H1 (cell line): ENCODE measurements around the gene ANO2. TPM values are rescaled to one million over a fixed set of nuclear protein-coding genes. Genes with fewer than 3 reads are reported as not detected.

Source experiments
- CTCF ChIA-PET: fragments of 300-600 bp; sonication (Branson Sonifier 250); formaldehyde crosslinking; loops from one replicate; lab custom pipeline; 2021; ENCODE audit not compliant: partially characterized antibody; lab: Charles Lee
- POLR2A ChIA-PET: fragments of 300-600 bp; sonication (Branson Sonifier 250); formaldehyde crosslinking; loops from one replicate; lab custom pipeline; 2021; ENCODE audit warnings: inconsistent platforms; ENCODE audit not compliant: partially characterized antibody; lab: Charles Lee
- DNase-seq, 2 experiments: peaks; one replicate each; pipeline versions ENCODE4 v3.0.0 to v3.0.0-alpha.2; 2010 to 2022; ENCODE audit warnings: low spot score in 2 of 2, low read depth in 1 of 2, mixed read lengths in 1 of 2
- FAIRE-seq: peaks from 2 replicates; lab custom pipeline; 2011; peaks lifted over from hg19 to GRCh38; lab: Jason Lieb, UNC
- H2AFZ ChIP-seq: 2 replicates; pipeline ENCODE4 v1.8.1; 2012; ENCODE audit warnings: low read length, inconsistent platforms
- H2AK5ac ChIP-seq: 2 replicates; pipeline ENCODE4 v1.6.1; 2013; ENCODE audit warnings: low read depth, low read length
- H2BK120ac ChIP-seq: replicated peaks from 2 replicates; pipeline ENCODE3; 2013; ENCODE audit warnings: low read depth, low read length, inconsistent platforms
- H2BK12ac ChIP-seq: 2 replicates; pipeline ENCODE4 v1.6.1; 2013; ENCODE audit warnings: low read depth, low read length
- H2BK15ac ChIP-seq: 2 replicates; pipeline ENCODE4 v1.6.1; 2013; ENCODE audit warnings: low read length
- H2BK20ac ChIP-seq: 2 replicates; pipeline ENCODE4 v1.6.1; 2013; ENCODE audit warnings: low read length
- H2BK5ac ChIP-seq: 2 replicates; pipeline ENCODE4 v1.6.1; 2013; ENCODE audit warnings: low read depth, low read length
- H3K14ac ChIP-seq: 2 replicates; pipeline ENCODE4 v1.6.1; 2013; ENCODE audit warnings: inconsistent platforms; ENCODE audit not compliant: insufficient read length
- H3K18ac ChIP-seq: 2 replicates; pipeline ENCODE4 v1.6.1; 2013; ENCODE audit warnings: low read length; ENCODE audit errors: extremely low read depth
- H3K23ac ChIP-seq: 2 replicates; pipeline ENCODE4 v1.6.1; 2013; ENCODE audit warnings: inconsistent platforms; ENCODE audit not compliant: insufficient read length
- H3K23me2 ChIP-seq: 2 replicates; pipeline ENCODE4 v1.6.1; 2013; ENCODE audit warnings: low read depth, low read length
- H3K27ac ChIP-seq: 2 replicates; pipeline ENCODE4 v1.6.1; 2011; ENCODE audit warnings: low read depth, low read length, inconsistent platforms
- H3K27me3 ChIP-seq, 4 experiments: replicated peaks in 1 of 4; 1 replicate in 1 of 4; 2 replicates in 3 of 4; pipeline versions ENCODE4 v1.6.1 to v1.8.1; 2011 to 2013; ENCODE audit warnings: low read length in 3 of 4, mild to moderate bottlenecking in 3 of 4, inconsistent platforms in 2 of 4, mixed read lengths in 2 of 4, moderate library complexity in 1 of 4; ENCODE audit not compliant: control insufficient read depth in 3 of 4, insufficient read depth in 3 of 4; ENCODE audit errors: extremely low read depth in 1 of 4
- H3K36me3 ChIP-seq, 4 experiments: 2 replicates each; pipeline versions ENCODE4 v1.6.1 to v1.8.1; 2011 to 2013; ENCODE audit warnings: mild to moderate bottlenecking in 4 of 4, low read length in 3 of 4, moderate library complexity in 2 of 4, control low read depth in 1 of 4, inconsistent platforms in 1 of 4; ENCODE audit not compliant: insufficient read depth in 4 of 4, control insufficient read depth in 2 of 4
- H3K4ac ChIP-seq: replicated peaks from 2 replicates; pipeline ENCODE3; 2013; ENCODE audit warnings: low read length, low read depth, mixed read lengths, inconsistent platforms; ENCODE audit not compliant: insufficient read length
- H3K4me1 ChIP-seq, 4 experiments: replicated peaks in 1 of 4; 1 replicate in 1 of 4; 2 replicates in 3 of 4; pipeline versions ENCODE4 v1.6.1 to v1.8.1; 2011 to 2013; ENCODE audit warnings: low read length in 3 of 4, inconsistent platforms in 2 of 4, mixed read lengths in 1 of 4; ENCODE audit not compliant: insufficient read depth in 4 of 4, control insufficient read depth in 3 of 4
- H3K4me2 ChIP-seq, 2 experiments: 2 replicates each; pipeline versions ENCODE4 v1.6.1 to v1.8.1; 2011 to 2013; ENCODE audit warnings: low read depth in 2 of 2, low read length in 2 of 2, control low read depth in 1 of 2, inconsistent platforms in 1 of 2, mild to moderate bottlenecking in 1 of 2; ENCODE audit not compliant: insufficient read depth in 1 of 2
- H3K4me3 ChIP-seq, 4 experiments: fragments of 200-600, 300-600 bp in 1 of 4; sonication (generic), shearing (Covaris generic), sonication (Bioruptor Twin) in 1 of 4; 2 replicates each; pipeline versions ENCODE4 v1.5.1 to v1.8.1; 2011 to 2016; ENCODE audit warnings: low read length in 4 of 4, low read depth in 3 of 4, control low read depth in 2 of 4, inconsistent platforms in 2 of 4, mild to moderate bottlenecking in 2 of 4, mixed read lengths in 1 of 4, moderate library complexity in 1 of 4; ENCODE audit not compliant: insufficient read depth in 2 of 4; ENCODE audit errors: extremely low read depth in 1 of 4
- H3K56ac ChIP-seq: replicated peaks from 2 replicates; pipeline ENCODE3; 2013; ENCODE audit warnings: low read depth, mild to moderate bottlenecking, mixed read lengths, low read length, inconsistent platforms; ENCODE audit not compliant: insufficient read length
- H3K79me1 ChIP-seq: 2 replicates; pipeline ENCODE4 v1.6.1; 2013; ENCODE audit warnings: low read depth, low read length, control low read depth
- H3K79me2 ChIP-seq, 2 experiments: 2 replicates each; pipeline versions ENCODE4 v1.6.1 to v1.8.1; 2012 to 2013; ENCODE audit warnings: low read length in 2 of 2, mild to moderate bottlenecking in 2 of 2, inconsistent platforms in 1 of 2; ENCODE audit not compliant: insufficient read depth in 2 of 2, control insufficient read depth in 1 of 2
- H3K9ac ChIP-seq, 4 experiments: replicated peaks in 1 of 4; 1 replicate in 1 of 4; 2 replicates in 3 of 4; pipeline versions ENCODE4 v1.6.1 to v1.8.1; 2011 to 2013; ENCODE audit warnings: low read depth in 3 of 4, low read length in 3 of 4, control low read depth in 2 of 4, mild to moderate bottlenecking in 2 of 4, moderate library complexity in 2 of 4, inconsistent platforms in 1 of 4; ENCODE audit errors: extremely low read depth in 1 of 4
- H3K9me3 ChIP-seq, 2 experiments: 2 replicates each; pipeline versions ENCODE4 v1.6.1 to v1.8.1; 2012 to 2013; ENCODE audit warnings: mild to moderate bottlenecking in 2 of 2, moderate library complexity in 2 of 2, control low read depth in 1 of 2, inconsistent platforms in 1 of 2, low read depth in 1 of 2, low read length in 1 of 2, mixed read lengths in 1 of 2; ENCODE audit not compliant: insufficient read depth in 2 of 2
- H4K20me1 ChIP-seq, 2 experiments: replicated peaks in 1 of 2; 2 replicates each; pipeline versions ENCODE3 to v1.8.1; 2011 to 2013; ENCODE audit warnings: inconsistent platforms in 2 of 2, low read length in 2 of 2, mild to moderate bottlenecking in 1 of 2; ENCODE audit not compliant: insufficient read depth in 2 of 2, control insufficient read depth in 1 of 2
- H4K5ac ChIP-seq: 2 replicates; pipeline ENCODE4 v1.6.1; 2013; ENCODE audit warnings: low read length, low read depth, mixed read lengths, inconsistent platforms; ENCODE audit not compliant: insufficient read length
- H4K8ac ChIP-seq: 2 replicates; pipeline ENCODE4 v1.8.0; 2013; ENCODE audit warnings: mild to moderate bottlenecking, moderate library complexity, low read length, inconsistent platforms; ENCODE audit not compliant: insufficient read depth; ENCODE audit errors: extremely low read depth
- H4K91ac ChIP-seq: replicated peaks from 2 replicates; pipeline ENCODE3; 2013; ENCODE audit warnings: low read length, mixed read lengths, inconsistent platforms; ENCODE audit not compliant: insufficient read length
- ATF2 ChIP-seq: IDR thresholded peaks from 2 replicates; pipeline ENCODE4 v1.6.1; 2012; ENCODE audit warnings: low read length, inconsistent platforms
- ATF3 ChIP-seq: IDR thresholded peaks from 2 replicates; pipeline ENCODE4 v1.6.1; 2011; ENCODE audit warnings: low read depth, mild to moderate bottlenecking, low read length; ENCODE audit not compliant: insufficient read depth
- GABPA ChIP-seq: IDR thresholded peaks from 2 replicates; pipeline ENCODE4 v1.6.1; 2011; ENCODE audit warnings: mild to moderate bottlenecking, low read length, moderate library complexity, borderline replicate concordance; ENCODE audit not compliant: insufficient read depth
- GTF2F1 ChIP-seq: IDR thresholded peaks from 2 replicates; pipeline ENCODE4 v1.6.1; 2012; ENCODE audit warnings: low read depth, low read length, improper control_type of control experiment, borderline replicate concordance
- MAX ChIP-seq: IDR thresholded peaks from 2 replicates; pipeline ENCODE4 v1.6.1; 2012; ENCODE audit warnings: inconsistent platforms
- SIX5 ChIP-seq: IDR thresholded peaks from 2 replicates; pipeline ENCODE4 v1.6.1; 2011; ENCODE audit warnings: mild to moderate bottlenecking, low read depth, low read length
- polyA plus RNA-seq, 7 experiments: library from polyadenylated mRNA; depleted of rRNA in 3 of 7; stranded (reverse) in 5 of 7; unstranded in 2 of 7; fragments of >200 nt in 5 of 7; fragments of 200-250 nt in 2 of 7; gene quantifications; 1 replicate in 5 of 7; 2 replicates in 1 of 7; 4 replicates in 1 of 7; pipeline versions ENCODE4 v1.2.1 to v1.2.3, GENCODE V29; 2011 to 2013; ENCODE audit warnings: missing spikeins in 2 of 7, mixed read lengths in 2 of 7
- total RNA-seq: library from RNA; stranded (reverse); fragmentation: NEBNext Ultra II Directional; extraction: Animal tissue kit (Norgen Biotek cat#: 25700); gene quantifications from 2 replicates; pipeline ENCODE4 v1.2.1, GENCODE V29; 2021

ANO2 gene
- total and polyA plus RNA-seq, 2 of the 8 experiments (the other 6 are each of a cell fraction or from before 2014, with no cell fraction given), result 1.9 to 5.5 TPM

GRCh38 chr12:5778821-5779220 lies 166.2 kb downstream of the ANO2 start:
- FAIRE-seq, result no peak

More at GRCh38 chr12:5778821-5779220, 166.2 kb downstream of the ANO2 start:
- no peak overlapping the region for H3K4me3 ChIP-seq
- H3K79me2 ChIP-seq, result no peaks in the 10 kb centered on the region
- H2BK12ac ChIP-seq, result no peak overlapping the region
- H4K20me1 ChIP-seq, result no peaks in the 10 kb centered on the region
- no peaks in the 10 kb centered on the region for H3K27me3 ChIP-seq
- H3K9ac ChIP-seq, result no peak overlapping the region
- no peak overlapping the region for H2BK20ac ChIP-seq
- no peak for DNase-seq
- no peak overlapping the region for H3K4me2 ChIP-seq
- no peak overlapping the region for H3K23ac ChIP-seq
- H4K91ac ChIP-seq, result no peak overlapping the region
- H3K4ac ChIP-seq, result no peak overlapping the region
- H3K79me1 ChIP-seq, result no peaks in the 10 kb centered on the region
- H3K4me1 ChIP-seq, result no peaks in the 10 kb centered on the region
- H4K8ac ChIP-seq, result no peak overlapping the region
- H3K14ac ChIP-seq, result no peak overlapping the region
- H3K36me3 ChIP-seq, result no peaks in the 10 kb centered on the region
- no peak overlapping the region for H2BK5ac ChIP-seq
- no peak overlapping the region for H3K18ac ChIP-seq
- TF ChIP-seq MAX (no peak), ATF2 (no peak), GABPA (no peak), GTF2F1 (no peak), SIX5 (no peak), ATF3 (no peak)
- H3K23me2 ChIP-seq, result no peaks in the 10 kb centered on the region
- H2BK15ac ChIP-seq, result no peak overlapping the region
- H2AFZ ChIP-seq, result no peak overlapping the region
- ChIA-PET POLR2A (no interaction called here), CTCF (no interaction called here)
- H4K5ac ChIP-seq, result no peak overlapping the region
- H3K27ac ChIP-seq, result no peak overlapping the region
- no peaks in the 10 kb centered on the region for H3K9me3 ChIP-seq
- no peak overlapping the region for H3K56ac ChIP-seq
- H2AK5ac ChIP-seq, result no peak overlapping the region
- no peak overlapping the region for H2BK120ac ChIP-seq
